Lower leg skin (tissue), 4 donors: ENCODE data around the gene TRMU. TPM values are rescaled to one million over a fixed set of nuclear protein-coding genes. Genes with fewer than 3 reads are reported as not detected.

Experiments used
- DNase-seq, 2 donors: peaks; one replicate each; pipeline ENCODE4 v3.0.0-alpha.2; 2019; ENCODE audit warnings: low spot score in 2 of 2
- H3K4me3 ChIP-seq: fragments of 200-600 bp; sonication (generic); 2 replicates; pipeline ENCODE4 v1.5.1; 2017; ENCODE audit warnings: mild to moderate bottlenecking, low read depth; ENCODE audit not compliant: poor library complexity, severe bottlenecking
- POLR2A ChIP-seq, 2 donors: fragments of 450-650 bp; IDR thresholded peaks; one replicate each; pipeline ENCODE4 v1.6.1; 2016 to 2017; ENCODE audit warnings: antibody characterized with exemption in 2 of 2, mild to moderate bottlenecking in 1 of 2, moderate library complexity in 1 of 2
- WGBS, 2 donors: methylation state at CpG; one replicate each; pipeline ENCODE4 v1.1.5; 2018; 5-methylcytosine and 5-hydroxymethylcytosine counted together
- intact Hi-C: fragments of 100-400 bp; cut with DNase I; formaldehyde crosslinking; loops from one replicate; pipeline ENCODE4 v1.15.0; 2023; ENCODE audit warnings: low total_unique reads
- total RNA-seq, 4 donors: library from RNA; depleted of rRNA; stranded (reverse); fragments of >200 nt; gene quantifications; one replicate each; pipeline ENCODE4 v1.1.0, GENCODE V29; 2016
- TF ChIP-seq, protein P1 (sequence below), 3 donors: fragments of 450-650 bp; IDR thresholded peaks; one replicate each; pipeline ENCODE4 v1.5.1; 2016; ENCODE audit warnings: antibody characterized with exemption in 3 of 3, mild to moderate bottlenecking in 3 of 3, moderate library complexity in 2 of 3

Gene TRMU
- total RNA-seq, 4 donors from 2014 or later, result 26.8 to 43.5 (median 32.7) TPM

DNA sequence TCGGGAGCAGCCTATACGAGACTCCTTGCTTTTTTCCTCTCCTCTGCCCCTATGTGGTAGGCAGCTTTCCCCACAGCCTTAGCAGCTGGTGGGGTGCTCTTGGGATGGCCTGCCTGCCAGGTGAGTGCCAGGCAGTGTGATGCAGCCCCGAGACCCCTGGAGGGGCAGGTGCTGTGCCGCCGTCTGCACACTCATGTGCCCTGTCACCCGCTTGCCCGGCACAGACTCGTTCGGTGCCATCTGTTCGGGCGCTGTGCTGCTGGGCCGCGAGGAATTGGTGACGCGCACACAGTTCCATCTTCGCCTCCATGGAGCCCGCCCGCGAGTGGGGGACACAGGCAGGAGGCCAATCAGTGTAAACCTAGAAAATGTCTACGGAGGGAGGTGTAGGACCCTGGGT, 15.1 kb downstream of the TRMU start:
- WGBS, 2 donors, result 94 to 95% methylated on average over 20 of the region's 20 CpGs
- H3K4me3 ChIP-seq, result no peak overlapping the region
- no peak for DNase-seq
- intact Hi-C loops, result no loop called here
- TF ChIP-seq, protein P1, sequence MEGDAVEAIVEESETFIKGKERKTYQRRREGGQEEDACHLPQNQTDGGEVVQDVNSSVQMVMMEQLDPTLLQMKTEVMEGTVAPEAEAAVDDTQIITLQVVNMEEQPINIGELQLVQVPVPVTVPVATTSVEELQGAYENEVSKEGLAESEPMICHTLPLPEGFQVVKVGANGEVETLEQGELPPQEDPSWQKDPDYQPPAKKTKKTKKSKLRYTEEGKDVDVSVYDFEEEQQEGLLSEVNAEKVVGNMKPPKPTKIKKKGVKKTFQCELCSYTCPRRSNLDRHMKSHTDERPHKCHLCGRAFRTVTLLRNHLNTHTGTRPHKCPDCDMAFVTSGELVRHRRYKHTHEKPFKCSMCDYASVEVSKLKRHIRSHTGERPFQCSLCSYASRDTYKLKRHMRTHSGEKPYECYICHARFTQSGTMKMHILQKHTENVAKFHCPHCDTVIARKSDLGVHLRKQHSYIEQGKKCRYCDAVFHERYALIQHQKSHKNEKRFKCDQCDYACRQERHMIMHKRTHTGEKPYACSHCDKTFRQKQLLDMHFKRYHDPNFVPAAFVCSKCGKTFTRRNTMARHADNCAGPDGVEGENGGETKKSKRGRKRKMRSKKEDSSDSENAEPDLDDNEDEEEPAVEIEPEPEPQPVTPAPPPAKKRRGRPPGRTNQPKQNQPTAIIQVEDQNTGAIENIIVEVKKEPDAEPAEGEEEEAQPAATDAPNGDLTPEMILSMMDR (IDR thresholded peaks at IDR 0.05), result no peak
- no peak for TF ChIP-seq POLR2A (IDR thresholded peaks at IDR 0.05)

DNA sequence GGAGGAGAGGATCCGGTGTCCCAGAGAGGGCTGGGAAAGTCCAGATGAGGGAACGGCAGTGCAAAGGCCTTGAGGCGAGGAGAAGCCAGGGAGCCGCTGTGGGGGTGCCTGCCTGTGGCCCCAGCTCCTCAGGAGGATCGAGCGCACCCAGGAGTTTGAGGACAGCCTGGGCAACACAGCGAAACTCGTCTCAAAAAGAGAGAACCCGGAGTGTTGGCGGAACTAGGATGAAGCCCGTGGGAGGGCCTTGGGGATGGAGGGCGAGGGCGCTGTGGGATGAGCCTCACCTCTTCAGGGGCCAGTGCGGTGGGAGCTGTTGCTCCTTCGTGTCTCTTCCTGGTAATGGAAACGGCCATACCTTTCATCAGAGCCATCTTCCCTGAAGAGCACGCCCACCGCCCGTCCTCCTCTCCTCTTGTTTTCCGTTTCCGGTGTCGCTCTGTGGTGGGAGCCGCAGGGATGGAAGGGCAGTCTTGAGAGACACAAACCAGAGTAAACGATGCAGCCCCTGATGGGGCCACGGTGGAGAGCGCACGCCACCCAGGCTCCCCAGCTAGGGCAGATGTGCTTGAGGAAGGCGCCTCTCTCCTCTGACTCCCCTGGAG, 15.7 kb downstream of the TRMU start:
- DNase-seq, result no peak
- no peak for TF ChIP-seq POLR2A (IDR thresholded peaks at IDR 0.05)
- TF ChIP-seq, protein P1 (IDR thresholded peaks at IDR 0.05), result no peak
- no peak overlapping the region for H3K4me3 ChIP-seq
- 91% methylated on average over 28 of the region's 28 CpGs for WGBS, 2 donors
- intact Hi-C loops, result no loop called here

DNA sequence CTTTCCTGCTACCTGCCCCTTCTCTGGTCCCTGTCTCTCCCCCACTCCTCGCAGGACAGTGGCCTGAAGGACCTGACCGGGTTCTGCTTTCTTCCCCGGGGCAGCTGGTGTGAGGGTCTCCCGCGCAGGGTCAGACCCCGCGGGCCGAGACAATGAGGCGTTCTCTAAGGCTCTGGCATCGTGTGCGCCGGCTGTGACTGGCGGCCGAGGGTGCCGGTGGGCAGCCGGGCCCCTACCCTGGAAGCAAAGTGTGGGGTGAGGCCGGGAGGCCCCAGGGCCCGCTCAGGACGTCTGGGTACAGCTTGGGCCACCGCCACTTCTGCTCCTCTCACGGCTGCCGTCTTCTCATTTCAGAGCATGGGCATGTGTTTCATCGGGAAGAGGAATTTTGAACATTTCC, 16.3 kb downstream of the TRMU start:
- TF ChIP-seq, protein P1 (IDR thresholded peaks at IDR 0.05), result no peak
- no peak for TF ChIP-seq POLR2A (IDR thresholded peaks at IDR 0.05)
- DNase-seq, result no peak
- WGBS, 2 donors, result 92% methylated on average over 11 to 23 of the region's 23 CpGs
- intact Hi-C loops, result no loop called here
- no peak overlapping the region for H3K4me3 ChIP-seq

DNA sequence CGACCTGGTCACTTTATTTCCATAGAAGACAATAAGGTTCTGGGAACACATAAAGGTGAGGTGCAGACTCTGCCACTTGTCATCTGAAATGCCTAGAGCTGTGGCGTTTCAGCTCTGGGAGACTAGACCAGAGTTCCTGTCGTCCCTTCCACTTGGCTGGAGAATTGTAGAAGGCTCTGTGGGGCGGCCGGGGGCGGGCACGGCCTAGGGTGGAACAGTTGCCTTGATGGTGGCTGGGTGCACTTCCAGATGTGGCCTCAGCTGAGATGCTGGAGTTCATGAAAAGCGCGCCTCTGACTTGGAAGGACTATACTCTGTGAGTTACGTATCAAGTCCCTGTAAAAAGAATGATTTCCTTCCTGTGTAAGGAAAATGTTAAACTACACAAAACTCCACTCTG, 16.8 kb downstream of the TRMU start:
- no peak for TF ChIP-seq POLR2A (IDR thresholded peaks at IDR 0.05)
- TF ChIP-seq, protein P1 (IDR thresholded peaks at IDR 0.05), result no peak
- H3K4me3 ChIP-seq, result no peak overlapping the region
- intact Hi-C loops, result no loop called here
- no peak for DNase-seq
- WGBS, 2 donors, result 85 to 88% methylated on average over 10 of the region's 10 CpGs

DNA sequence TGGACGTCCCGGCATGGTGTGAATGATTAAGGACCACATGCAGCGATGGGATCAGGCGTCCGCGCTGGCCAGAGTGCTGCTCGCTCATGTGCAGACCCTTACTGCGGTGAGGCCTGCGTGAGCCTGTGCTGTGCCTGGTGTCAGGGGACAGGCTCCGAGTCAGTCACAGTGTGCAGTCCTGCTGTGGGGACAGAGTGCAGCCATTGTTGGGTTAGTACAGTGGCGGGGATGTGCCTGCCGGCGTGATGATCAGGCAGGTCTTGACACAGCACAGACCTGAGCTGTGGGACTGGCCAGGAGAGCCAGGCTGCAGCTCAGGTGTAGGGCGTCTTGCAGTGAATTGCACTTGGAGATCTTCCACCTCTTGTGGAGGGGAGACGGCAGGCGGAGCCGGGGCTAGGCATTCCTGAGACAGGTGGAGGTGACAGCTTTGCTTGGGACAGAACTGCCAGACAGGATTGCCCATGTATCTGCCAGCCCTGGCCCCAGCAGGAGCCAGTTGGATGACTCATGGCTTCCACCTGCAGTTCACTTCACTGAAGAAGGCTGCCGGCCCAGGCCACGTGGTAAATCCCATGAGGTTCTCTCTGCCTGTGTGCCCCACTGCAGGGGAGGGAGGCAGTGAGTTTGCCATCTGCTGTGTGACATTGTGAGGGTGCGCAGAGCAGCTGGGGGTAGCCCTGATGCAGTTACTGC, 17.3 kb downstream of the TRMU start:
- TF ChIP-seq, protein P1 (IDR thresholded peaks at IDR 0.05), result no peak
- no peak for TF ChIP-seq POLR2A (IDR thresholded peaks at IDR 0.05)
- H3K4me3 ChIP-seq, result no peak overlapping the region
- 66 to 75% methylated on average over 17 to 19 of the region's 20 CpGs for WGBS, 2 donors
- no peak for DNase-seq
- intact Hi-C loops, result no loop called here
